GM19397 (cell line): ENCODE results near the gene SULT2A1.
"Not testable (repeated sequence)": the region's sequence is repeated elsewhere in the genome, so short reads cannot be mapped to it uniquely, and the experiment has no call there.

ENCODE experiments used
- ATAC-seq: cut with Tn5 transposase; IDR thresholded peaks from one replicate; pipeline ENCODE4 v1.9.1; 2021; ENCODE audit warnings: mild to moderate bottlenecking, moderate library complexity; ENCODE audit not compliant: unreplicated experiment

Gene SULT2A1

GRCh38 chr19:47861630-47862029 lies 24.5 kb downstream of the SULT2A1 start:
- ATAC-seq = no peak

DNA sequence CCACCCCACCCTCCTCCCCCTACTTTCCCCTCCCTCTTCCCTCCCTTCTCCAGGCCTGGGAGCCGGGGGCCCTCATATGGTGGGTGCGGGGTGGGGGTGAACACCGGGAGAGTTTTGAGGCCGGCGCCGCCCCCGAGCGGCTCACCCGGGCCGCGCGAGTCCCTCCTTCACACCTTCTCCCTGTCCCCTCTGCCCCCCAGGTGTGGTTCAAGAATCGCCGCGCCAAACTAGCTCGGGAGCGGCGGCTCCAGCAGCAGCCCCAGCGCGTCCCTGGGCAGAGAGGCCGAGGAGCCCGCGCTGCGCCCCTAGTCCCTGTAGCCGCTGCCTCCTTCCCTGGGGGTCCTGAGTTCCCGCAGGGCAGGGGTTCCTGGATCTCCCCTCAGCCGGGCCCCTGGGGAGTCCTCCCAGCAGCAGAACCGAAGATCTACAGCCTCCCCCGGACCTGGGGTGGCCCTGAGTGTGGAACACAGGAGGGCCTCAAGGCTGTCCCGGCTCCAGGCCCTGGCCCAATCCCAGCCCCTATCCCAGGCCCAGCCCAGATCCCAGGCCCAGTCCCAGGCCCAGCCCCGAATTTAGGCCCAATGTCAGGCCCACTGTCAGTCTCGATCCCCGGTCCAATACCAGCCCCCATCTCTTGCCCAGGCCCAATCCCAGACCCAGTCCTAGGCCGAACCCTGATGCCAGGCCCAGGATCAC lies 25.4 kb downstream of the SULT2A1 start:
- no peak for ATAC-seq

GRCh38 chr19:47859838-47860237 lies 26.3 kb downstream of the SULT2A1 start:
- not testable (repeated sequence) for ATAC-seq

GRCh38 chr19:47858646-47859285 lies 27.3 kb downstream of the SULT2A1 start, which contains the start of gene TPRX2:
TSS of gene TPRX2 (plus strand) at chr19:47859235. CDS start at chr19:47859247, 12 bp downstream.
- ATAC-seq = not testable (repeated sequence)

- not testable (repeated sequence) for ATAC-seq
These were observed 27.9 kb downstream of the SULT2A1 start for GRCh38 chr19:47858231-47858630.

GRCh38 chr19:47854459-47854858 lies 31.7 kb downstream of the SULT2A1 start:
- no peak for ATAC-seq

DNA sequence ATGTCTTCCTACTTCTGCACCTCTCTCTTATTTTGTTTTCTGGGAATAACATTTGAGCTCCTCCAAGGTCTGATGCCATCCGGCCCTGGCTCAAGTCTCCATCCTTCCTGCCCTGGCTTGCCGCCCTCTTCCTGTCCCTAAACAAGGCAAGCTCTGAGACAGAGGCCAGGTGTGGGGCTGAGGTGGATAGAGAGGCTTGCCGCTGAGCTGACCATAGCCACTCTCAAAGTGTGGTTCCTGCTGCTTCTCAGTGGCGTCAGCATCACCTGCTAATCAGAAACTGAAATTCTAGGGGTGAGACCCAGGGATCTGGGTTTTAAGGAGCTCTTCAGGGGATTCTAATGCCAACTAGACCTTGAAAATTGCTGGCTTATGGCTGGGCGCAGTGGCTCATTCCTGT lies 33.1 kb downstream of the SULT2A1 start:
- ATAC-seq = no peak

GRCh38 chr19:47848823-47849473 lies 37.2 kb downstream of the SULT2A1 start:
- ATAC-seq = no peak

- no peak for ATAC-seq
These were observed 37.7 kb downstream of the SULT2A1 start for GRCh38 chr19:47848425-47848822.

GRCh38 chr19:47842941-47843340 lies 43.2 kb downstream of the SULT2A1 start:
- ATAC-seq = no peak

- no peak for ATAC-seq
These were observed 46.2 kb downstream of the SULT2A1 start for GRCh38 chr19:47839913-47840312.

DNA sequence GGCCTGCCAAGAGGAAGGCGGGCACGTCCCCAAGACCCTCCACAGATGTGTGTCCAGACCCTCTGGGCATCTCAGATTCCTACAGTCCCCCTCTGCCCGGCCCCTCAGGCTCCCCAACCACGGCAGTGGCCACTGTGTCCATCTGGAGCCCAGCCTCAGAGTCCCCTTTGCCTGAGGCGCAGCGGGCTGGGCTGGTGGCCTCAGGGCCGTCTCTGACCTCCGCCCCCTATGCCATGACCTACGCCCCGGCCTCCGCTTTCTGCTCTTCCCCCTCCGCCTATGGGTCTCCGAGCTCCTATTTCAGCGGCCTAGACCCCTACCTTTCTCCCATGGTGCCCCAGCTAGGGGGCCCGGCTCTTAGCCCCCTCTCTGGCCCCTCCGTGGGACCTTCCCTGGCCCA lies 46.7 kb downstream of the SULT2A1 start:
- no peak for ATAC-seq

GRCh38 chr19:47836038-47836437 lies 50.1 kb downstream of the SULT2A1 start:
- ATAC-seq = no peak

- ATAC-seq = no peak
These were observed 53.4 kb downstream of the SULT2A1 start for GRCh38 chr19:47832723-47833122.

GRCh38 chr19:47826800-47827199 lies 59.3 kb downstream of the SULT2A1 start:
- no peak for ATAC-seq

- ATAC-seq = no peak
These were observed 61.7 kb downstream of the SULT2A1 start for GRCh38 chr19:47824396-47824795.

GRCh38 chr19:47821460-47822020 lies 64.6 kb downstream of the SULT2A1 start, which contains the start of gene CRX:
TSS of gene CRX (plus strand) at chr19:47821937. CDS start at chr19:47834444, 12,507 bp downstream.
- ATAC-seq = no peak
